ENCODE data around the gene SCEL.

SCEL gene

GRCh38 chr13:77528414-77528813 is 7.1 kb upstream of the SCEL start:
- Histone ChIP-seq H3K4me2 (ENCODE audit: low read depth, low read length) (no peak overlapping the region), H3K36me3 (replicated peaks; ENCODE audit: insufficient read depth, low read length) (no peaks in the 10 kb centered on the region), H3K4me1 (ENCODE audit: low read length) (peaks cover 4% of the 10 kb centered on the region), H3K9me3 (replicated peaks; ENCODE audit: insufficient read depth, low read length) (no peaks in the 10 kb centered on the region), H3K9me2 (replicated peaks; ENCODE audit: insufficient read depth, low read length) (no peaks in the 10 kb centered on the region), H4K20me1 (ENCODE audit: insufficient read depth, low read length) (no peaks in the 10 kb centered on the region), H2AFZ (ENCODE audit: low read length) (no peak overlapping the region), H3K9ac (ENCODE audit: low read length) (no peak overlapping the region), H3F3A (ENCODE audit: insufficient read depth, low read length) (no peaks in the 10 kb centered on the region), H3K27ac (ENCODE audit: low read length) (no peak overlapping the region), H3K4me3 (ENCODE audit: low read length) (no peak overlapping the region), H3K27me3 (replicated peaks; ENCODE audit: insufficient read depth, low read length) (no peaks in the 10 kb centered on the region), H3K79me2 (ENCODE audit: low read length) (no peaks in the 10 kb centered on the region)
- no peak for TF ChIP-seq CTCF (IDR thresholded peaks at IDR 0.05; ENCODE audit: low read length)
- no peak for TF ChIP-seq EZH2 (optimal IDR thresholded peaks at IDR 0.05; ENCODE audit: low read depth, low read length)
- TF ChIP-seq EZH2phosphoT487 (IDR thresholded peaks at IDR 0.05; ENCODE audit: low read length), result no peak
- DNase-seq, result no peak

- H3K9me2 ChIP-seq (replicated peaks; ENCODE audit: insufficient read depth, low read length), result no peaks in the 10 kb centered on the region
- no peak for DNase-seq
- no peak overlapping the region for H3K9ac ChIP-seq (ENCODE audit: low read length)
- no peak overlapping the region for H3K4me2 ChIP-seq (ENCODE audit: low read depth, low read length)
- H4K20me1 ChIP-seq (ENCODE audit: insufficient read depth, low read length), result no peaks in the 10 kb centered on the region
- H3K9me3 ChIP-seq (replicated peaks; ENCODE audit: insufficient read depth, low read length), result no peaks in the 10 kb centered on the region
- no peak overlapping the region for H2AFZ ChIP-seq (ENCODE audit: low read length)
- no peak for TF ChIP-seq CTCF (IDR thresholded peaks at IDR 0.05; ENCODE audit: low read length)
- no peak for TF ChIP-seq EZH2phosphoT487 (IDR thresholded peaks at IDR 0.05; ENCODE audit: low read length)
- TF ChIP-seq EZH2 (optimal IDR thresholded peaks at IDR 0.05; ENCODE audit: low read depth, low read length), result no peak
- no peaks in the 10 kb centered on the region for H3K79me2 ChIP-seq (ENCODE audit: low read length)
- H3K27me3 ChIP-seq (replicated peaks; ENCODE audit: insufficient read depth, low read length), result no peaks in the 10 kb centered on the region
- H3K4me3 ChIP-seq (ENCODE audit: low read length), result no peak overlapping the region
- no peaks in the 10 kb centered on the region for H3F3A ChIP-seq (ENCODE audit: insufficient read depth, low read length)
- H3K36me3 ChIP-seq (replicated peaks; ENCODE audit: insufficient read depth, low read length), result no peaks in the 10 kb centered on the region
- no peak overlapping the region for H3K27ac ChIP-seq (ENCODE audit: low read length)
- H3K4me1 ChIP-seq (ENCODE audit: low read length), result peaks cover 4% of the 10 kb centered on the region
Measured at GRCh38 chr13:77528834-77529500, 6.5 kb upstream of the SCEL start.

- no peak overlapping the region for H2AFZ ChIP-seq (ENCODE audit: low read length)
- no peak overlapping the region for H3K27ac ChIP-seq (ENCODE audit: low read length)
- no peaks in the 10 kb centered on the region for H3K36me3 ChIP-seq (replicated peaks; ENCODE audit: insufficient read depth, low read length)
- no peak for DNase-seq
- no peak overlapping the region for H3K4me2 ChIP-seq (ENCODE audit: low read depth, low read length)
- H3K9ac ChIP-seq (ENCODE audit: low read length), result no peak overlapping the region
- H3K4me1 ChIP-seq (ENCODE audit: low read length), result peaks cover 4% of the 10 kb centered on the region
- no peak overlapping the region for H3K4me3 ChIP-seq (ENCODE audit: low read length)
- H4K20me1 ChIP-seq (ENCODE audit: insufficient read depth, low read length), result no peaks in the 10 kb centered on the region
- no peaks in the 10 kb centered on the region for H3K79me2 ChIP-seq (ENCODE audit: low read length)
- no peaks in the 10 kb centered on the region for H3F3A ChIP-seq (ENCODE audit: insufficient read depth, low read length)
- TF ChIP-seq EZH2phosphoT487 (IDR thresholded peaks at IDR 0.05; ENCODE audit: low read length), result no peak
- TF ChIP-seq CTCF (IDR thresholded peaks at IDR 0.05; ENCODE audit: low read length), result no peak
- TF ChIP-seq EZH2 (optimal IDR thresholded peaks at IDR 0.05; ENCODE audit: low read depth, low read length), result no peak
- no peaks in the 10 kb centered on the region for H3K9me2 ChIP-seq (replicated peaks; ENCODE audit: insufficient read depth, low read length)
- H3K27me3 ChIP-seq (replicated peaks; ENCODE audit: insufficient read depth, low read length), result no peaks in the 10 kb centered on the region
- no peaks in the 10 kb centered on the region for H3K9me3 ChIP-seq (replicated peaks; ENCODE audit: insufficient read depth, low read length)
Measured at GRCh38 chr13:77529501-77529840, 6.0 kb upstream of the SCEL start.

Measured in MM.1S (cell line).